Urinary bladder (tissue), 4 donors: ENCODE measurements around the gene FARS2. TPM values are rescaled to one million over a fixed set of nuclear protein-coding genes. Genes with fewer than 3 reads are reported as not detected.

Source experiments
- DNase-seq: peaks from one replicate; pipeline ENCODE4 v3.0.0-alpha.2; 2015; ENCODE audit errors: extremely low spot score
- H3K27ac ChIP-seq: one replicate; pipeline ENCODE4 v1.5.1; 2013; ENCODE audit warnings: low read depth, mild to moderate bottlenecking, moderate library complexity
- H3K36me3 ChIP-seq: one replicate; pipeline ENCODE4 v1.6.1; 2013; ENCODE audit warnings: mild to moderate bottlenecking, moderate library complexity; ENCODE audit not compliant: insufficient read depth
- H3K4me1 ChIP-seq: one replicate; pipeline ENCODE4 v1.6.1; 2013; ENCODE audit warnings: mild to moderate bottlenecking, moderate library complexity; ENCODE audit not compliant: insufficient read depth
- H3K4me3 ChIP-seq: one replicate; pipeline ENCODE4 v1.5.1; 2013; ENCODE audit warnings: low read depth, low read length
- WGBS: extraction: QIAGEN DNeasy Blood & Tissue Kit; methylation state at CpG from one replicate; pipeline ENCODE4 v1.1.7; 2013; 5-methylcytosine and 5-hydroxymethylcytosine counted together
- polyA plus RNA-seq: library from polyadenylated mRNA; stranded (reverse); fragments of 200-250 nt; gene quantifications from one replicate; pipeline ENCODE4 v1.2.3, GENCODE V29; 2013
- total RNA-seq: library from RNA; depleted of rRNA; stranded (reverse); fragments of >200 nt; gene quantifications from one replicate; pipeline ENCODE4 v1.2.3, GENCODE V29; 2014
- donor health status: healthy with polysubstance abuse.
- donor health status: healthy.

Gene FARS2
- total and polyA plus RNA-seq, 2 donors: 13.6 to 23.4 TPM

DNA sequence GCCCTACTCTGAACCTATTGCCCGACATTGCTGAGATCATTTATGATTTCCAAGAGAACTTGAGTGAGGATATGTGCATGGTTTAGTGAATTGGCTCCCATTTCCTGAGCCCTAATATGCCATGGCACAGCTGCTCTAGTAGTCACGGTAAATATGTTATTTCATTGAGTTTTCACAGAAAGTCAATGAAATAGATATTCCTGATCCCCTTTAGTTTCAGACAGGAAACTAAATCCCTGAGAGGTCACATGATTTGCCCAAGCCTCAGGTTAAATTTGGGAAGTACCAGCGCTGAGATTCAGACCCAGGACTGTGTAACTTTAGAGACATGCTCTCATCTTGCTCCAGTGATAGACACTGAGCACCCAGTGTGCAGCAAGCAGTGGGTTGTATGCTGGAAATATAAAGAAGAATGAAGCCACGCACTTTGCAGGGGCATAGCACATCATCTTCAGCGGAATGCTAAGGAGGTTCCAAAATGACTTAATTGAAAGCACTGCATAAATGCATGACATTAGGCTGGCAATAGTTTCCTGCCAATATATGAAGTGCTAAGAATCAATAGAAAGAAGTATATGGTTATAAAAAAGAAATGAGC, 70.6 kb downstream of the FARS2 start:
- H3K4me1 ChIP-seq: no peaks in the 10 kb centered on the region
- no peaks in the 10 kb centered on the region for H3K36me3 ChIP-seq
- WGBS: 96% methylated on average over 5 of the region's 5 CpGs
- DNase-seq: no peak
- H3K4me3 ChIP-seq: no peak overlapping the region
- no peak overlapping the region for H3K27ac ChIP-seq

DNA sequence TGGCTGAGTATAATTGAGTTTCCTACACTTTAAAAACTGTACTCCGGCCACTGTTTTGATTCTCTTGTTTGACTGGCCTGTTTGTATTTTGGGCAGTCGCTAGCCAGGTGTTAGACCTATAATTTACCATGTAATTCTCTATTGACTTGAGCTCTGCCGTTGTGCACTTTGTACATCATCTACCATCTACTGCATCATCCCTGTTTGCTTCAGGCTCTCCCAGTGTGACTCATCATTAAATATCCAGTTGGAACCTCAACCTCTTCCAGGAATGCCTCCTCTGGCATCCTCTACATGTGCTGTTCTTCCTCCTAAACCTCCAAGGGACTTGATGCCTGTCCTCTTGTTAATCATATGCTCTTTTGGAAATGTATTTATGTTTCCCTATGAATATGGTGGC, 72.3 kb downstream of the FARS2 start:
- Histone ChIP-seq H3K4me1 (no peaks in the 10 kb centered on the region), H3K27ac (no peak overlapping the region), H3K36me3 (no peaks in the 10 kb centered on the region), H3K4me3 (no peak overlapping the region)
- no peak for DNase-seq
- WGBS: 91% methylated on average over 3 of the region's 3 CpGs

DNA sequence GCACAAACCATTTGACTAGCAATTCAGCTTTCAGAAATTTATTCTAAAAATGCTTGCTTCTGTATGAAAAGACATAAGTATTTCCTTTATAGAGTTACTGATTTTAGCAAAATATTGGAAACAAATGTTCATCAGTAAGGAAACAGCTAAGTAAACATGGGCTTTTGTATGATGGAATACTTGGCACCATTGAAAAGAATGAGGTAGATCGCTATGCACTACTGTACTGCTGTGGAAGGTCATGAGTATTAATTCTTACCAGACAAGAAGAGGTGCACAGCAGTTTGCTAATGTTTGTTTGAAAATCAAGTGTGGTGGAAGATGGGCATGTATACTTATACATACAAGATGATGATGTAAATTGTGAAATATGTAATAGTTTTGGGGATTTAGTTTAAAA, 73.0 kb downstream of the FARS2 start:
- WGBS: 76% methylated on average over 1 of the region's 1 CpG
- no peaks in the 10 kb centered on the region for H3K36me3 ChIP-seq
- no peak for DNase-seq
- no peak overlapping the region for H3K4me3 ChIP-seq
- no peaks in the 10 kb centered on the region for H3K4me1 ChIP-seq
- H3K27ac ChIP-seq: no peak overlapping the region

DNA sequence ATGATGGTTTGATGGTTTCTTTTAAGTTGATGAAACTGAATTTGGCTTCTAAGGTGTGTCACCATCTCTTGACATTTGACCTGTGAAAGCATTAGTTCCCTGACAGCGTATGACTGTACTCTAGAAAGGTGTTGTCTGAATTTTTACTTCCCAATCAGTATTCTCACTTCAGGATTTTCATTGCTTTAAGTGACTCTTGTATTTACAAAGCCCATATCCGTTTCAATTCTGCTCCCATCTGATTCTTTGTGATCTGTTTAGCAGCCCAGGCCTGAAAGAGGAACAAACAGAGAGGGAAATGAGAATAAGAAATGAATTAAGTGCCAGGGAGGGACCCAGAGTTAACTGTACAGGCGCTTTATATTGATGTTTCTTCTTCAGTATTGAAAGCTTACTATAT, 73.7 kb downstream of the FARS2 start:
- 72% methylated on average over 3 of the region's 3 CpGs for WGBS
- H3K36me3 ChIP-seq: no peaks in the 10 kb centered on the region
- H3K4me3 ChIP-seq: no peak overlapping the region
- no peak for DNase-seq
- H3K4me1 ChIP-seq: no peaks in the 10 kb centered on the region
- H3K27ac ChIP-seq: no peak overlapping the region

GRCh38 chr6:5337573-5337972, 76.3 kb downstream of the FARS2 start:
- H3K27ac ChIP-seq: no peak overlapping the region

GRCh38 chr6:5338177-5338960, 77.1 kb downstream of the FARS2 start:
- no peak overlapping the region for H3K27ac ChIP-seq
- no peaks in the 10 kb centered on the region for H3K36me3 ChIP-seq
- no peak for DNase-seq
- no peaks in the 10 kb centered on the region for H3K4me1 ChIP-seq
- no peak overlapping the region for H3K4me3 ChIP-seq
- WGBS: 75% methylated on average over 10 of the region's 10 CpGs

More at GRCh38 chr6:5337573-5337972, 76.3 kb downstream of the FARS2 start:
- Histone ChIP-seq H3K4me1 (no peaks in the 10 kb centered on the region), H3K4me3 (no peak overlapping the region), H3K36me3 (no peaks in the 10 kb centered on the region)
- DNase-seq: no peak
- 81% methylated on average over 2 of the region's 2 CpGs for WGBS

GRCh38 chr6:5339786-5340185, 78.5 kb downstream of the FARS2 start:
- DNase-seq: no peak
- Histone ChIP-seq H3K27ac (no peak overlapping the region), H3K4me1 (no peaks in the 10 kb centered on the region), H3K4me3 (no peak overlapping the region), H3K36me3 (no peaks in the 10 kb centered on the region)
- WGBS: 54% methylated on average over 3 of the region's 3 CpGs

DNA sequence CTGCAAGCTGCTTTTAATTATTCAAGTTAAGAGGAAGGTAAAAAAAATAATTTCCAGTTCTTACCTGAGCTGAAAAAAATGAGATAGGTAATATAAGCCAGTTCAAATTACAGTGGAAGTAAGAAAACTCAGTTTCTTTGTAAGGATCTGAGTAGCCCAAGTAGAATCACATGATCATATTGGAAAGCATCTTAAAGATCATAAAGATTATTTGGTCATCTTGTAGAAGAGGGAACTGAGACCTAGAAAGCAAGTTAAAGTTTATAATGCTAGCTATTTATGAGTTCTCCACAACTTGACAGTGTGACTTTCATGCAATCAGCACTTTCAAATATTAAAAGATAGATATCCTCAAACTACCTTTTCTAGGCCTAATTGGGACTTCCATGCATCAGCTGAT, 80.5 kb downstream of the FARS2 start:
- no peaks in the 10 kb centered on the region for H3K4me1 ChIP-seq
- H3K27ac ChIP-seq: no peak overlapping the region
- DNase-seq: no peak

GRCh38 chr6:5343998-5344397, 82.7 kb downstream of the FARS2 start:
- no peaks in the 10 kb centered on the region for H3K4me1 ChIP-seq
- 86% methylated on average over 11 of the region's 11 CpGs for WGBS
- no peak for DNase-seq
- no peaks in the 10 kb centered on the region for H3K36me3 ChIP-seq
- no peak overlapping the region for H3K27ac ChIP-seq
- no peak overlapping the region for H3K4me3 ChIP-seq

More for the DNA sequence above, 80.5 kb downstream of the FARS2 start:
- Histone ChIP-seq H3K4me3 (no peak overlapping the region), H3K36me3 (no peaks in the 10 kb centered on the region)

GRCh38 chr6:5345324-5345723, 84.0 kb downstream of the FARS2 start:
- Histone ChIP-seq H3K27ac (no peak overlapping the region), H3K4me3 (no peak overlapping the region), H3K36me3 (no peaks in the 10 kb centered on the region), H3K4me1 (no peaks in the 10 kb centered on the region)
- DNase-seq: no peak
- 85% methylated on average over 6 of the region's 6 CpGs for WGBS

DNA sequence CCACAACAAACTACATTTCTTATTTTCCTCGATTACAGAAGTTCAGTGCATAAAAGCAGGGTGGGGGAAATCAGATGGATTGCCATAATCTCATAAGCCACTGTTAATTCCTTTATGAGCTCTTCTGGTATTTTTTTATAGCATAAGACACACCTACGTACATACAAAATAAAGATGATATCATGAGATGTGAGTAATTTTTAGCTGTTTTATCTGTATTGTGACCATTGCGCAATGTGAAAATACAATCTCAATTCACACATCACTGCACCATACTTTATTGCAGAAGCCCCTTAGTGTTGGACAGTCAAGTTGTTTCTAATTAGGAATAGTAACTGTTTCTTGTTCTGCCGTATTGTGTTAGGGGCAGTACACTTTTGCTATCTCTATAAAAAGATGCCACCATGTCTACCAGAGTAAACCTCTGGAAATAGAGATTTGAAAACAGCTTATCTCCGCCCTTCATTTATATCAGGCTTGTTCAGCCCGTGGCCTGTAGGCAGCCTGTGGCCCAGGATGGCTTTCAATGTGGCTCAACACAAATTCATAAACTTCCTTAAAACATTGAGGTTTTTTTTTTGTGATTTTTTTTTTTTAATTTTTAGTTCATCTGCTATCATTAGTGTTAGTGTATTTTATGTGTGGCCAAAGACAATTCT, 90.4 kb downstream of the FARS2 start:
- Histone ChIP-seq H3K36me3 (no peaks in the 10 kb centered on the region), H3K4me3 (no peak overlapping the region), H3K27ac (no peak overlapping the region), H3K4me1 (no peaks in the 10 kb centered on the region)
- no peak for DNase-seq
- 80% methylated on average over 6 of the region's 6 CpGs for WGBS

- DNase-seq: no peak
- H3K36me3 ChIP-seq: no peaks in the 10 kb centered on the region
- 78% methylated on average over 1 of the region's 1 CpG for WGBS
- no peak overlapping the region for H3K27ac ChIP-seq
- H3K4me1 ChIP-seq: no peaks in the 10 kb centered on the region
- no peak overlapping the region for H3K4me3 ChIP-seq
These were observed 92.7 kb downstream of the FARS2 start for GRCh38 chr6:5353971-5354370.

DNA sequence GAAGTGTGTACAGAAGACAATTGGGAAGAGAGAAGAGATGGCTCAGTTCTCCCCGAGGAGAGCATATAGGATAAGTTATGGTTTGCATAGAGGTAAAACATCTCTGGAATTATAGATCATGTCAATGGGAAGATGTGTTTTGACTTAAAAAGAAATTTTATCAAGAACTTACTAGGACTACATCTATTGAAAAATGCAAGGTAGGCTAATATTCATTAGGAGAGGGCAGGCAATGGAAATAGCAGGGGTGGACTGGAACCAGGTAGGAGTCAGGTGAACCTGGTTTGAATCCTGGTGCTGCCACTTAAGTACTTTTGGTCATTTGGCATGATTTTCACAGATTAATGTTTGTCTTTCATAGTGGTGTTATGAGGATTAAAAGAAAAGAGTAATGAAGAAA, 96.2 kb downstream of the FARS2 start:
- no peaks in the 10 kb centered on the region for H3K4me1 ChIP-seq
- H3K36me3 ChIP-seq: no peaks in the 10 kb centered on the region
- no peak overlapping the region for H3K4me3 ChIP-seq
- H3K27ac ChIP-seq: no peak overlapping the region
- DNase-seq: no peak
- 95% methylated on average over 1 of the region's 1 CpG for WGBS

DNA sequence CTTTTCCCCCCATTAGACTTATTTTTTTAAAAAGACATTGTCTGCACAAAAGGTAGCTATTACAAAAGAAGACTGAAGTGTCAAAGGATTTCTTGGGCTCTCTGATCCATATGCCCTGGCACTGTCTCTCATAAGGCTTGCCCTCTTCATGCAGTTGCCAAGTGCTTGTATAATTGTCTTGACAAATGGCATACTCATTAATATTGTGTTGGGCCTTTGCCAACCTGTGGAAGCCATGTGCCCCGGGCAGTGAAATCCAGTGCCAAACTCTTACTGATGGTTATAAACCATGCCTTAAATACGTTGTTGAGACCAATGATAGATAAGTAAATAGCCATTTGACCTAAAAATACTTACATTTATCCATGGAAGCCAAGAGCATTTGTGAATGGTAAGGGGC, 98.1 kb downstream of the FARS2 start:
- Histone ChIP-seq H3K36me3 (no peaks in the 10 kb centered on the region), H3K4me3 (no peak overlapping the region), H3K4me1 (no peaks in the 10 kb centered on the region), H3K27ac (no peak overlapping the region)
- 59% methylated on average over 2 of the region's 2 CpGs for WGBS
- DNase-seq: no peak
